NCI-H2196 treated with DMSO at 0.1 percent for 48 hours (cell line): ENCODE results near the gene GSTO2.

Experiments
- DNase-seq: peaks from one replicate; lab custom pipeline; 2025; ENCODE audit not compliant: unreplicated experiment; lab: John Stamatoyannopoulos, UW

The GSTO2 gene

GRCh38 chr10:104307576-104308438, 38.8 kb downstream of the GSTO2 start:
- no peak for DNase-seq

- no peak for DNase-seq
Measured at GRCh38 chr10:104308439-104308903, 39.5 kb downstream of the GSTO2 start.

GRCh38 chr10:104309980-104310978, 41.3 kb downstream of the GSTO2 start:
- no peak for DNase-seq

DNA sequence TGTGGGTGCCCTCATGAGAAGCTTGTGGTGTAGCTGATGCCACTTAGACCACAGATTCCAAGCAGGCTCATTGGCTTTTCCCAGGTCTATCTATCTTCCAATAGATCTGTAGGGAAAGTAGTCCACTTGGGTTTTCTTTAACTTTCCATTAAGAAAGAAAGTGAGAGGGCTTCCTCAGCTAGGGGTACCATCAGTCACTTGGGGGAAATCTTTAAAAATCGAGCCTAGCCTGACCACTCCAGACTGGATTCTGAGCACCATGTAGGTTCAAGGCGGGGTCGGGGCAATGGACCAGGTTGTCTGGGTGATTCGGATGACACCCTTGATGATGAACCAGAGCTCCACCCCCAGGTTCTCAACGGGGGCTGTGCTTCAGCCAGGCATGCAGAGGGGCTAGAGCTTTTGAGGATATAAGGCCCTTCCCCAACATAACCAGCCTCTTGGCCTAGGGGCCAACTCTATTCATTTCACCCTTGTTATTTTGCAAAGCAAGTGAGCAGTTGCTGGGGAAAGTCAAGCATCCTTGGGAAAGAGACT, 42.3 kb downstream of the GSTO2 start:
- no peak for DNase-seq

DNA sequence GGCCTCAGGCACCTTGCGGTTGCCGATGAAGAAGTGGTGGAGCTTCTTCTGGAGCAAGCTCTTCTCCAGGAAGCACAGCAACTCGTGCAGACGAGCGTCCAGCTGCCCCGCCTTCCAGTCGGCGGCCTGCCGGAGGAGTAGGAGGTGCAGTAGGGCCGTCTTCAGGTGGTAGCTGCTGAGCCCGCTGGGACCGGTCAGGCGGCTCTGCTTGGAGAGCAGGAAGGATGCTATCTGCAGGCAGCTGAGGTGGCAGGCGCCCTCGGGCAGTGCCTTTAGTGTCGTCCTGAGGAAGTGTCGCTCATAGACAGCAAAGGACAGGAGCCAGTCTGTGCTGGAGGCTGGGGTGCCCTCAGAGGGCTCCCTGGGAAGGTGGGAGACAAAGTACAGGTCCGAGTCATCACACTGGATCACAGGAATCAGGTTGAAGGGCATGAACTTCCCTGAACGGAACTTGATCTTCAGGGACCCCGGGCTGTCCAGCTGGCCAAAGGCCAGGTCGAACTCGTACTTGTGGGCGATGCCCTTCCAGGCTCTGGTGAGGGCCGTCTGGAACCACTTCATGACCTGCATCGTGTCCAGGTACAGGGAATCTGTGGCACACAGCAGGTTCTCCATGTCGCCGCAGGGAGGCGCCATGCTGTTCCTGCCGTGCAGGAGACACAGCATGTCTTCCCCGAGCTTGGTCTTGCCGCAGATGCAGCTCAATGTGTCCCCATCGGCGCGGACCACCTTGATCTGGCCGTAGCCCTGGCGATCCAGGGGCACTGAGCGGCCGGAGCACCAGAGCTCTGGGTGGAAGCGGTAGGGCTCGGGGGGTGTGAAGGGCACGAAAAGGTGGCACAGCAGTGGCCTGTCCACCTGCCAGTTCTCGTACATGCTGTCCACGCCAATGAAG, 45.9 kb downstream of the GSTO2 start:
- no peak for DNase-seq

- DNase-seq: no peak
Measured at GRCh38 chr10:104315486-104315921, 46.5 kb downstream of the GSTO2 start.

- DNase-seq: no peak
Measured at GRCh38 chr10:104316321-104317099, 47.5 kb downstream of the GSTO2 start.

GRCh38 chr10:104317269-104317710, 48.3 kb downstream of the GSTO2 start:
- no peak for DNase-seq

DNA sequence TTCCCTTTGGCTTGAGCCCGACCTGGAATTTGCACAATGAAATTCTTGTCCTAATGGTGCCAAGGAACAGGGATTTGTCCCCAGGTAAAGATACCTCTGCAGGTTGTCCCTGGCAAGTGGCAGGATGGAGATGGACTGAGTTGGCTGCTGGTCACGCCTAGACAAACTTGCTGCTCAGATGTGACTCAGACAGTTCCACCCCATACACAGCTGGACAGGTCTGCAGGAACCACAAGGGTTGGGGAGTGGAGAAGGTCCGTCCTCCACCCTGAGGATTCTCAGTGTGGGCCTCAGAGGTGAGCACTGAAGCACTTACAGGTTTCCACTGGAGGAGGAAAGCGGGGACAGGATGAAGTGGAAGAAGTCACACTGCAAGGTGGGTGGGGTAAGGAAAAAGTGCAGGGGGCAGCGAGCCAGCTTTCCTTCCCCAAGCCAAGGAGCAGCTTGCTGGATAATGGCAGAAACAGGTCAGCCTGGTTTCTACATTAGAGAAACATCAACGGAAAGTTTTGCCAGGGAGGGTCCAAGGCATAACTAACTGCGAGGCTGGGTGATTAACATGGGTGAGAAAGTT, 48.8 kb downstream of the GSTO2 start:
- no peak for DNase-seq

- DNase-seq: no peak
Measured at GRCh38 chr10:104318326-104318725, 49.3 kb downstream of the GSTO2 start.

DNA sequence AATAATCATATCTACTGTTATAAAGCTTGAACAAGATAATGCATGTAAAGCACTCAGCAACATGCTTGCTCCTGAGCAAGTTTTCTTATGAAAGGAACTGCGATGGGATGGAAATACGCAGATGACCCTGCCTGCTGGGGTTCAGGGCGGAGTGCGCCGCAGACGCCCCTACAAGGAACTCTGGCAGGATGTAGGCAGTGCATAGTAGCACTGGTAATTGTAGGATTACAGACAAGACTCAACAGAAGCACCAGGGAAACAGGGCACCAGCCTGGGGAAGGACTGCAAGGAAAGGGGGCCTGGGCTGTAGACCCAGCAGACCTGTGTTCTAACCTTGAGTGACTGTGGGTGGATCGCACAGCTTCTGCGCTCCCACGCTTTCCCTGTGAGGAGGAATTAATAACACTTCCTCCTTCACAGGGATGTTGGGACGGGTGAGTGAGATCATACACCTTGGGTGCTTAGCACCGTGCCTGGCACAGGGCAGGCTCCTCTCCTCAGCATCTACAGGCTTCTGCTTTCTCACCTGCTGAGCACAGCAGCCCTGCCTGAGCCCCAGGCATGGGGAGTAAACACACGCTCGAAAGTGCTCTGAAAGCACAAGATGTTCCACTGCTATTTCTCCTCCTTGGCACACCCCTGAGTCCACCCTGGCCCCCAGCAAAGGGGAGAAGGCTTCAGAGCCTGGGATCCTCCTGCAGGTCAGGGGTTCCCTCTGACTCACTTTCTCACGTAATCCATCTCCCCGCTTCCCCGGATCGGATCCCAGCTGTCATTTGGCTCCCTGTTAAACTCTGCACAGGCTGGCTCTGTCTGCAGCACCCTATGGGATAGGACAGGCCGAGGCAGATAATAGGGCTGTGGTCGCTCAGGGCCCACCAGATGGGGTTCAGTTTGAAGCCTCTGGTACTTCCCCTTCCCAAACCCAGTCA, 50.1 kb downstream of the GSTO2 start:
- DNase-seq: no peak

DNA sequence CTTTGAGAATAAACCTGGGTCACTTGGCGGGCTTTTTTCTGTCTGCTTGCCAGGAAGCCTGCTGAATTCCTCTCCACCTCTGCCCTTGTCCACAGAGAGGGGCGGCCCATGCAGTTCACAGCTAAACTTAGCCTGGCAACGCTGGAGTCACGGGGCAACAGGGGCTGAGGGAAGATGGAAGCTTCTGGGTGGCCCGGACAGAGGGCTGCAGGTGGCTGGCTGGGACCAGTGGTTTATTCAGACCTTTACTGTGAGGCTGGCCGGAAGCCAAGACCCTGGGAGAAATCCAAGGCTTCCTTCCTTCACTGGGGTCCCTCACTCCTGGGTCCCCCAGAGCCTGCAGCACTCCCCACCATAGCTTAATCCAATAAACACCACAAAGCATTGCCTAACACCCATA, 52.2 kb downstream of the GSTO2 start:
- DNase-seq: no peak

GRCh38 chr10:104321725-104322415, 52.9 kb downstream of the GSTO2 start:
- DNase-seq: no peak

GRCh38 chr10:104322416-104322782, 53.4 kb downstream of the GSTO2 start:
- no peak for DNase-seq

DNA sequence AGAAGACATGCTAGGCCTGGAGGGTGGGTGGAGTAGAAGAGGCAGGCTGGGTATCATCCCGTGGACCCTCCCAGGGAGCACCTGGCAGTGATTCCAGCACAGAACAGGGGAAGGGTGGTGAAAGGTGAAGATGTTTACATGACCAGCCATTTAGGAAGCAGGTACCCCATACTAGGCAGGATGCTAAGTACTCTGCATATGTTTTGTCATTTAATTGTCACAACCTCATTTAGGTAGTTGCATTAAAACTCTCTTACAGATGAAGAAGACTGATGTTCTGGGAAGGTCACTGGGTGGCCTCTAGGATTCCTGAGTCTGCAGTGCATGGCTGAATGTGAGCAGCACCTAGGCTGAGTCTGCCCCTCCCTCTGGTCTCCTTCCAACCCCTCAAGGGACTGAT, 54.1 kb downstream of the GSTO2 start:
- no peak for DNase-seq

GRCh38 chr10:104323760-104324201, 54.8 kb downstream of the GSTO2 start:
- no peak for DNase-seq

DNA sequence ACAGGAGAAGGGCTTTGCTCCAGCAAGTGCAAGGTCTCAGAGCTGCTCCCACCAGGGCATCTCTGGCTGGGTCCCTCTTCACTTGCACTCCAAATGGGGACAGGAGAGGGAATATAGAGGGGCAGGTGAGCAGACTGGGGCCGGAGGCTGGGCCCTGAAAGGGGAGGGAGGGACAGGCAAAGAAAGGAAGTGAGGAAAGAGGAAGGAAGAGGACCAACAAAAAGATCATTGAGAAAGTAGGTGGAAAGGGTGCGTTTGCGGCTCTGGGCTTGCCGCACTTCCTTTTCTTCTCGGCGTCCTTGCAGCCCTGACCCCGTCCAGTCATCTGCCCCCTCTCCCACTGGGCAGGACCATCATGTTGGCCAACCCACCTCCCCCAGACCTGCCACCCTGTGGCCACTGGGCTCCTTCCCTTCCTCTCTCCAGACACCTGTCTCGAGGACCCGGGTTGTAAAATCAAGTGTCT, 55.3 kb downstream of the GSTO2 start:
- no peak for DNase-seq
